KMS-11 (cell line): Measurements from ENCODE around the gene MAP3K4.

Experiments
- H2AFZ ChIP-seq: fragments of 200-600 bp; sonication (generic); 2 replicates; pipeline ENCODE4 v1.6.1; 2016; ENCODE audit warnings: antibody characterized with exemption, mixed run types, low read depth
- H3K27ac ChIP-seq: fragments of 200-600 bp; sonication (generic); 2 replicates; pipeline ENCODE4 v1.6.1; 2016; ENCODE audit warnings: mild to moderate bottlenecking, mixed run types
- H3K27me3 ChIP-seq: fragments of 200-600 bp; sonication (generic); 2 replicates; pipeline ENCODE4 v1.6.1; 2017; ENCODE audit warnings: mild to moderate bottlenecking, low read depth, mixed run types, moderate library complexity; ENCODE audit not compliant: insufficient read depth
- H3K36me3 ChIP-seq: fragments of 200-600 bp; sonication (generic); 2 replicates; pipeline ENCODE4 v1.6.1; 2017; ENCODE audit warnings: mild to moderate bottlenecking, mixed run types; ENCODE audit not compliant: insufficient read depth
- H3K4me1 ChIP-seq: fragments of 200-600 bp; sonication (generic); 2 replicates; pipeline ENCODE4 v1.6.1; 2016; ENCODE audit warnings: mild to moderate bottlenecking, low read depth, mixed run types; ENCODE audit not compliant: poor library complexity, severe bottlenecking
- H3K4me2 ChIP-seq: fragments of 200-600 bp; sonication (generic); 2 replicates; pipeline ENCODE4 v1.7.0; 2016; ENCODE audit warnings: mild to moderate bottlenecking, mixed run types
- H3K4me3 ChIP-seq: fragments of 200-600 bp; sonication (generic); IDR thresholded peaks from 2 replicates; pipeline ENCODE4 v1.6.1; 2017; ENCODE audit warnings: low read depth, low read length, mixed read lengths; ENCODE audit not compliant: insufficient read depth
- H3K79me2 ChIP-seq: fragments of 200-600 bp; sonication (generic); 2 replicates; pipeline ENCODE4 v1.6.1; 2016; ENCODE audit warnings: low read depth, mixed run types; ENCODE audit not compliant: insufficient read depth
- H3K9ac ChIP-seq: fragments of 200-600 bp; sonication (generic); 2 replicates; pipeline ENCODE4 v1.6.1; 2016; ENCODE audit warnings: mild to moderate bottlenecking, mixed run types
- H4K20me1 ChIP-seq: fragments of 200-600 bp; sonication (generic); 2 replicates; pipeline ENCODE4 v1.6.1; 2016; ENCODE audit warnings: mild to moderate bottlenecking, mixed run types; ENCODE audit not compliant: insufficient read depth
- TF ChIP-seq, protein P1 (sequence below): fragments of 200-600 bp; sonication (generic); conservative IDR thresholded peaks from 2 replicates; pipeline ENCODE4 v1.6.1; 2017; ENCODE audit warnings: low read depth, mild to moderate bottlenecking, antibody characterized with exemption, low read length, moderate library complexity, mixed read lengths

Gene MAP3K4

DNA sequence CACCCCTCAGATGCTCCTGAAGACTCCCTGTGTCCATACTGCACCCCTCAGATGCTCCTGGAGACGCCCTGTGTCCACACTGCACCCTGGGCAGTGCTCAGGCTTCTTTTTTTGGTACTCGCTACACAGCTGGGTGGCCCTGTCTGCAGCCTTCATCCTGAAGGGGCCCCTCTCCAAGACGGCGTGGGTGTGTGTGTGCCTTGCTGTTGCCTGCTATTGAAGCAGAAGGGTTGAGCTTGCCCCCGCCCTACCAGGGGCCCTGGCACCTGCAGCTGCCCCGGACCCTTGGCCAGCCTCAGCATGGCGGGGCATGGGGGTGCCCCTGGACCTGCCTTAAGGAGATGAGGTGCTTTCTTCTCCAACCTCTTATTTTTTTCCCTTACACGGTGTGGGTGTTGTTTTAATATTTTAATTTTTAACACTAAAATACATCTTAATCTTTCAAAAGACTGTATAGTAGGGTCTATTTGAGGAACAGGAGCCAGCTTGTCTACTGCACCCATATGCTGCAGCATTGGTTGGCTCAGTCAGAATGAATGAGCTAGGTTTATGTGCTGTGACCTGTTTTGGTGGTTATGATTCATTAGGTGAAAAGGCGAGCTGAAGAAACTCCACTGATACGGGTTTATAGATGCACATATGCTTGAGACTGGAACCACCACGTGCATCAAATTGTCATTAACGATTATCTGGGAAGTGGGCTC lies 146.4 kb downstream of the MAP3K4 start:
- Histone ChIP-seq H3K27me3 (no peaks in the 10 kb centered on the region), H3K4me2 (no peak overlapping the region), H3K36me3 (no peaks in the 10 kb centered on the region), H4K20me1 (no peaks in the 10 kb centered on the region), H3K27ac (no peak overlapping the region), H2AFZ (no peak overlapping the region), H3K9ac (no peak overlapping the region), H3K4me3 (no peak overlapping the region), H3K79me2 (no peaks in the 10 kb centered on the region), H3K4me1 (no peaks in the 10 kb centered on the region)
- TF ChIP-seq, protein P1, sequence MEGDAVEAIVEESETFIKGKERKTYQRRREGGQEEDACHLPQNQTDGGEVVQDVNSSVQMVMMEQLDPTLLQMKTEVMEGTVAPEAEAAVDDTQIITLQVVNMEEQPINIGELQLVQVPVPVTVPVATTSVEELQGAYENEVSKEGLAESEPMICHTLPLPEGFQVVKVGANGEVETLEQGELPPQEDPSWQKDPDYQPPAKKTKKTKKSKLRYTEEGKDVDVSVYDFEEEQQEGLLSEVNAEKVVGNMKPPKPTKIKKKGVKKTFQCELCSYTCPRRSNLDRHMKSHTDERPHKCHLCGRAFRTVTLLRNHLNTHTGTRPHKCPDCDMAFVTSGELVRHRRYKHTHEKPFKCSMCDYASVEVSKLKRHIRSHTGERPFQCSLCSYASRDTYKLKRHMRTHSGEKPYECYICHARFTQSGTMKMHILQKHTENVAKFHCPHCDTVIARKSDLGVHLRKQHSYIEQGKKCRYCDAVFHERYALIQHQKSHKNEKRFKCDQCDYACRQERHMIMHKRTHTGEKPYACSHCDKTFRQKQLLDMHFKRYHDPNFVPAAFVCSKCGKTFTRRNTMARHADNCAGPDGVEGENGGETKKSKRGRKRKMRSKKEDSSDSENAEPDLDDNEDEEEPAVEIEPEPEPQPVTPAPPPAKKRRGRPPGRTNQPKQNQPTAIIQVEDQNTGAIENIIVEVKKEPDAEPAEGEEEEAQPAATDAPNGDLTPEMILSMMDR, result no peak

DNA sequence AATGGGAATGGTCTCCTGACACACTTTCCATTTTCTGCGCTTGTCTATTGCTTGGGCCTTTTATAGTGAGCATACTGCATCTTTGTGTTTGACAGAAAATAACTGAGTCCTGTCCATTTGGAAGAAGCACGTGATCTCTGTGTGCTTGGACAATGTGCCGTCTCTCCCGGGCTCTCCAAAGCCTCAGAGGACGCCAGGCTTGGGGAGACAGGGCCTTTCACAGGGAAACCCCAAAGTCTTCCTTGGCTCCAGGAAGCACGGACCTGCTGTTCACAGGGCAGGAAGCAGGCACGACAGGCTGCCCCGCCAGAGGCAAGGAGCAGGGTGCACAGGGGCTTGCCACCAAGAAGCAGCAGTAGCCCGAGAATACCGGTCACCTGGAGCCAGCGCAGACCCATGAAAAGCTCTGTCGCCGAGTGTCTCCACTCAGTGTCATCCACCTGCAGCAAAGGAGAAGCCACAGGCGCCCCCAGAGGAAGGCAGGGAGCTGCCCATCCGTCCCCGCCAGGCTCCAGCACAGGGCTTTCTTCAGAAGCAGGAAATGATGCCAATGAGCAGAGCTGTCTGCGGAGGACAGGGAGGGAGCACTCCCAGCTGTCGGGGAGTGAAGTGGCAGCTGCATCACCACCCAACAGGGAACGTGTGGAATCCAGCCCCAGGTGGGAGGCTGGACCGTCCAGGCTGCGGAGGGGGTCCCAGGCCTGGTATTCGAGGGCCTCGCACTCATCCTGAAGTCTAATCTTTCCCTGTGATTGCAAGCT lies 147.2 kb downstream of the MAP3K4 start:
- Histone ChIP-seq H3K9ac (no peak overlapping the region), H3K4me3 (no peak overlapping the region), H3K36me3 (no peaks in the 10 kb centered on the region)

GRCh38 chr6:161139304-161139765 lies 147.8 kb downstream of the MAP3K4 start:
- Histone ChIP-seq H3K9ac (no peak overlapping the region), H3K4me2 (no peak overlapping the region), H3K36me3 (no peaks in the 10 kb centered on the region), H3K27me3 (no peaks in the 10 kb centered on the region), H3K4me3 (no peak overlapping the region), H2AFZ (no peak overlapping the region), H3K27ac (no peak overlapping the region), H3K4me1 (no peaks in the 10 kb centered on the region), H3K79me2 (no peaks in the 10 kb centered on the region), H4K20me1 (no peaks in the 10 kb centered on the region)
- TF ChIP-seq, protein P1, result no peak

More for the DNA sequence above, 147.2 kb downstream of the MAP3K4 start:
- no peaks in the 10 kb centered on the region for H3K4me1 ChIP-seq
- H3K4me2 ChIP-seq, result no peak overlapping the region
- H2AFZ ChIP-seq, result no peak overlapping the region
- no peaks in the 10 kb centered on the region for H4K20me1 ChIP-seq
- TF ChIP-seq, protein P1, result no peak
- no peak overlapping the region for H3K27ac ChIP-seq
- no peaks in the 10 kb centered on the region for H3K27me3 ChIP-seq
- H3K79me2 ChIP-seq, result no peaks in the 10 kb centered on the region

GRCh38 chr6:161139766-161140553 lies 148.4 kb downstream of the MAP3K4 start:
- Histone ChIP-seq H3K4me2 (no peak overlapping the region), H3K36me3 (no peaks in the 10 kb centered on the region), H4K20me1 (no peaks in the 10 kb centered on the region), H3K27ac (no peak overlapping the region), H3K27me3 (no peaks in the 10 kb centered on the region), H2AFZ (no peak overlapping the region), H3K4me3 (no peak overlapping the region), H3K79me2 (no peaks in the 10 kb centered on the region), H3K9ac (no peak overlapping the region), H3K4me1 (no peaks in the 10 kb centered on the region)
- TF ChIP-seq, protein P1, result no peak
